Myocyte (in vitro differentiated cells): ENCODE data around the gene PRDM11. TPM values are rescaled to one million over a fixed set of nuclear protein-coding genes. Genes with fewer than 3 reads are reported as not detected.

ENCODE experiments used
- DNase-seq: peaks from one replicate; pipeline ENCODE4 v3.0.0-alpha.2; 2012; ENCODE audit warnings: low read depth
- total RNA-seq: library from RNA; depleted of rRNA; stranded (reverse); fragments of >200 nt; gene quantifications from 2 replicates; pipeline ENCODE4 v1.2.3, GENCODE V29; 2014

Gene PRDM11
- total RNA-seq, 1 donor from 2014 or later: 6.3 TPM

- no peak for DNase-seq
Measured at GRCh38 chr11:45209000-45209879, 62.8 kb downstream of the PRDM11 start.

DNA sequence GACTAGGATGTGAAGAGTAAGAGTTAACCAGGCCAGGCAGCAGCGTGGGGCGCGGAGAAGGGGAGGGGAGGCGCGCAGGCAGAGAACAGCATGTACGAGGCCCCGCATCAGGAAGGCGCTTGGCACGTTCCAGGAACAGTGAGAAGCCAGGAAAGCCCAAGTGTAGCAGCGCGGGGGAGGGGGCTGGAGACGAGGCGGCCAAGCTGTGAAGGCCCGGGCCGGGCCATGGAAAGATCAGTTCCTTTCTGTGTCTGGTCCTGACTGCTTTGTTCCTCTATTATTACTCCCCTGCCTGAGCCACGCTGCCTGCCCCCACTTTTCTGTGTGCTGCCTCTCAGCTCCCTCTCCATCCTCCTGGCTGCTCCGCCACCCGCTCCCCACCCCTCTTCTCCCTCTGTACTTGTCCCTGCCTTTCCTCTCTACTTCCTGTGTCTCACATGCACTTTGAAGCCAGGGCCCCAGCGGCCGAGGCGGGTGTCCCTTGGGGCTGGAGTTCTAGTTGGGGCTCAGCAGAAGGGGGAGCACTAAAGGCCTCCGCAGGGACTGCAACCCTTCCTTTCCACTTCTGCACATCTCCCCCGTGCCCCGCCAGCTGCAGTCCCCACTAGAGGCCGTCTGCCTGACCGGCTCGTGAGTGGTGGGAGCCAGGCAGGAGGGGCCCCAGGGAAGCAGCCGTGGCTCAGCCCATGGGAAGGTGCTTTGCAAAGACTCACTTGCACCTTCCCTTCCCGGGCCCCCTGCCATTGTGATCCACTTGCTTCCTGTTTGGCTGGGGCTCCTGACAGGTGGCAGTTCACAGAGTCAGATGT lies 63.7 kb downstream of the PRDM11 start:
- DNase-seq: no peak

GRCh38 chr11:45210846-45211245 lies 64.4 kb downstream of the PRDM11 start:
- no peak for DNase-seq

DNA sequence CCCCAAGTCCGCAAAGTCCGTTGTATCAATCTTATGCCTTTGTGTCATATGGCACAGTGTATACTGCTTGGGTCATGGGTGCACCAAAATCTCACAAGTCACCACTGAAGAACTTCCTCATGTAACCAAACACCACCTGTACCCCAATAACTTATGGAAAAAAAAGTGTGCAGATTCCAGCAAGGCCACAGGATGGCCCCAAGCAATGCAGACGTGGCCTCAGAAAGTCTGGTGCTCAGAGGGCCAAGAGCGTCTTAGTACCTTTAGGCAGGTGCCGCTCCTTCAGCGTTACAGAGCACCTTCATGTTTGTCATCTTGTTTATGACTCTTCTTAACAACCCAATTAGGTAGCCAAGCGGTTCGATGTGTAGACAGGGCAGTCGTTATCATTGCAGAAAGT lies 65.3 kb downstream of the PRDM11 start:
- DNase-seq: no peak

GRCh38 chr11:45212566-45213315 lies 66.3 kb downstream of the PRDM11 start:
- no peak for DNase-seq

DNA sequence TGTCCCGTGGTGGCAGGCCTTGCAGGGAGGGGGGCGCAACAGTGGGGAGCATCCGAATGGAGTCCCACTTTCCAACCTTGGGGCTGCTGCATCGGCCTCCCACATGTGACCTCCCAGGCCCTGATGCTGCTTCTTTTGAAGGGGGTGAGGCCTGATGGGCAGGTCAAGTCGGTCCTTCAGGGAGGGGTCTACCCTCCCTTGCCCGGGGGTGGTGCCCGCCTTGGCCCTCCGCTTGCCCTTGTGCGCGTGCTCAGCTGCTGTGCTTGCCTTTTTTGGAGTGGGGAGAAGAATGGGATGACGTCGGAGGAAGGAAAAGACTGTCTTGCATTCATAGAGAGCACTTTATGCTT lies 66.9 kb downstream of the PRDM11 start:
- no peak for DNase-seq

- no peak for DNase-seq
Measured at GRCh38 chr11:45213717-45214116, 67.3 kb downstream of the PRDM11 start.

DNA sequence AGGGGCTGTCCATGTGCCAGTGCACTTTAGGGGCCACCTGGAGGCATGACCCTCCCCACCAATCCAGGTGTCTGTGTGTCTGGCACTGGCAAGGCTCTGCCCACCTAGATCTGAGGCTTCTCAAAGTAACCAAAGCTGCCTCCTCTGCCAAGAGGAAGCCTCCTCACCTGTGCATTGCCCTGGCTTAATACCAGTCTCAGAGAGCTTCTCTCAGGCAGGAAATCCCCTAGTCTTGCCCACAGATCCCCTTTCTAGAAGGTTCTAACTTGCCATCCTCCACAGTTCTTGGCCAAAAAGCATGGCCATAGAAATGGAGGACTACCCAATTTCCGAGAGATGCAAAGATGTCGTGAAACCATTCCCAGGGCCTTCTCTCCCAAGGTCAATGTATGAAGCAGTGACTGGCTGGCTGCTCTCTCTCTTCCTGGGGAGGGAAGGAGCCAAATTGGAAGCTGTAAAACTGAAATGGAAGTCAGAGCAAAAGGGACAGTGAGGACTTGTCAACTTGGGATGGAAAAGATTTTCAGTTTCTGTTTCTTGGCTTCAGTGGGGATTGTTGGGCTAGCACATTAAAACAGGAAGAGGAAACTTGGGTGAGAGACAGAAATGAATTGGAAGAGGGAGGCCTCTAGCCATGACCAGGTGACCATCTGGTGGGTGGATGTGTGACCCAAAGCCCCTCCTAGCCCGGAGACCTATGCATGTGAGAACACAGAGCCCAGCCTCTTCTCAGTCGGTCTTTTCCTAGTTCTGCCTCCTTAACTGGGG lies 68.8 kb downstream of the PRDM11 start:
- no peak for DNase-seq

GRCh38 chr11:45216031-45216430 lies 69.6 kb downstream of the PRDM11 start:
- DNase-seq: no peak

DNA sequence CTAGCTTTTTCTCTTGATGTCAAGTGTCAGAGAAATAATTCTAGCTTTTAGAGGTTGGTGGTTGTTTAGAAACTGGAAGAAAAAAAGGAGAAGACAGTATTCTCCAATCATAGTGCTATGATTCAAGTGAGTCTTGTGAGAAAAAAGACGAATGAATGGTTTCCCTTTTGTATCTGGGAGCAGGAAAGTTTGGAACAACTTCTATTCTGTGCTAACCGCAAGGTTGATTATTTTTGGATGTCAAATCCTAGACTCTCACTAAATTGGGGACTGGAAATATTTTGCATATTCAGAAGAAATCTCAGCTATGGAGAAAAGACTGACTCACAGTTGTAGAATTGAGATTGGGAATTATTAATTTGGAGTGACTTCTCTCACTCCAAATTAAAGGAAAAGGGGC lies 70.5 kb downstream of the PRDM11 start:
- DNase-seq: no peak

- DNase-seq: no peak
Measured at GRCh38 chr11:45217991-45218390, 71.6 kb downstream of the PRDM11 start.

DNA sequence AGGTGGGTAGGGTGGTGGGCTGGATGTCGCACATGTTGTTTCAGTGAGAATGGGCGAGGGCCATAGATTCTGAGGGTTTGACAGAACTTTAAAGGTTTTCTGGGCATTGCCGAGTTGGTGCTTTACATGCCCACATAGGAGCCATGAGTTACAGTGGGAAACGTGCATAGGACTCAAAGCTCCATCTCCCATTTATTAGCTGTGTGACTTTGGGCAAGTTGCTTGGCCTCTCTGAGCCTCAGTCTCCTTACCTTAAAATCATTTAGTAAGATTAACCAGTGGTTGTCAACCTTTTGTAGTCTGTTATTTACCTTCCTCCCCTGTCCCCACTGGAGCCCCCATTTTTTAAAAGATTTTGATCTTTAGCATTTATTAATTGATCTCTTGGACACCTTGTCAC lies 72.3 kb downstream of the PRDM11 start:
- DNase-seq: no peak

DNA sequence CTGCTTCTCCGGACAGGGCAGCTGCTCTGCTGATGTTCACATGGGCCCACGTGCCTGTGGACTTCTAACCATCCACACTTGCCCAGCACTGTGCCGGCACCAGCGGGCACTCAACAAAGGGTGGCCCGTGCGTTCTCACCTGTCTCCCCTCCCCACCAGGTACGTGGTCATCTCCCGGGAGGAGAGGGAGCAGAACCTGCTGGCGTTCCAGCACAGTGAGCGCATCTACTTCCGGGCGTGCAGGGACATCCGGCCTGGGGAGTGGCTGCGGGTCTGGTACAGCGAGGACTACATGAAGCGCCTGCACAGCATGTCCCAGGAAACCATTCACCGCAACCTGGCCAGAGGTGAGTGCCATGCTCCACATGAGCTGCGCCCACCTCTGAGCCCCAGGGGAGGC lies 73.0 kb downstream of the PRDM11 start:
- DNase-seq: no peak

- no peak for DNase-seq
Measured at GRCh38 chr11:45223496-45223895, 77.1 kb downstream of the PRDM11 start.

GRCh38 chr11:45224766-45225165 lies 78.3 kb downstream of the PRDM11 start:
- no peak for DNase-seq

- DNase-seq: no peak
Measured at GRCh38 chr11:45225277-45225676, 78.8 kb downstream of the PRDM11 start.

DNA sequence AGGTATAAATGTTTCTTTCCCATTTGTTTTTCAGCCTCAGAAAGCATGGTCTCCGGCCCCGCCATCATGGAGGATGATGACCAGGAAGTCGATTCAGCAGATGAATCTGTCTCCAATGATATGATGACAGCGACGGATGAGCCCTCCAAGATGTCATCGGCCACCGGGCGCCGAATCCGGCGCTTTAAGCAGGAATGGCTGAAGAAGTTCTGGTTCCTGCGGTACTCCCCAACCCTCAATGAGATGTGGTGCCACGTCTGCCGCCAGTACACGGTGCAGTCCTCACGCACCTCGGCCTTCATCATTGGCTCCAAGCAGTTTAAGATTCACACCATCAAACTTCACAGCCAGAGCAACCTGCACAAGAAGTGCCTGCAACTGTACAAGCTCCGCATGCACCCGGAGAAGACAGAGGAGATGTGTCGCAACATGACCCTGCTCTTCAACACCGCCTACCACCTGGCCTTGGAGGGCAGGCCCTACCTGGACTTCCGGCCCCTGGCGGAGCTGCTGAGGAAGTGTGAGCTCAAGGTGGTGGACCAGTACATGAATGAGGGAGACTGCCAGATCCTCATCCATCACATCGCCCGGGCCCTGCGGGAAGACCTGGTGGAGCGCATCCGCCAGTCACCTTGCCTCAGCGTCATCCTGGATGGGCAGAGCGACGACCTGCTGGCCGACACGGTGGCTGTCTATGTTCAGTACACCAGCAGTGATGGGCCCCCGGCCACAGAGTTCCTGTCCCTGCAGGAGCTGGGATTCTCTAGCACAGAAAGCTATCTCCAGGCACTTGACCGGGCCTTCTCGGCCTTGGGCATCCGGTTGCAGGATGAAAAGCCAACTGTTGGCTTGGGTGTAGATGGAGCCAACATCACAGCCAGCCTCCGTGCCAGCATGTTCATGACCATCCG lies 79.8 kb downstream of the PRDM11 start:
- no peak for DNase-seq

DNA sequence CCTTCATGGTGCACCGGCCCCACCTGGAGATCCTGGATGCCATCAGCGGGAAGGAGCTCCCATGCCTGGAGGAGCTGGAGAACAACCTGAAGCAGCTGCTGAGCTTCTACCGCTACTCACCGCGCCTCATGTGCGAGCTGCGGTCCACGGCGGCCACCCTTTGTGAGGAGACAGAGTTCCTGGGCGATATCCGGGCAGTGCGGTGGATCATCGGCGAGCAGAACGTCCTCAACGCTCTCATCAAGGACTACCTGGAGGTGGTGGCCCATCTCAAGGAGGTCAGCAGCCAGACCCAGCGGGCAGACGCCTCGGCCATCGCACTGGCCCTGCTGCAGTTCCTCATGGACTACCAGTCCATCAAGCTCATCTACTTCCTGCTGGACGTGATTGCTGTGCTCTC lies 80.5 kb downstream of the PRDM11 start:
- DNase-seq: no peak

DNA sequence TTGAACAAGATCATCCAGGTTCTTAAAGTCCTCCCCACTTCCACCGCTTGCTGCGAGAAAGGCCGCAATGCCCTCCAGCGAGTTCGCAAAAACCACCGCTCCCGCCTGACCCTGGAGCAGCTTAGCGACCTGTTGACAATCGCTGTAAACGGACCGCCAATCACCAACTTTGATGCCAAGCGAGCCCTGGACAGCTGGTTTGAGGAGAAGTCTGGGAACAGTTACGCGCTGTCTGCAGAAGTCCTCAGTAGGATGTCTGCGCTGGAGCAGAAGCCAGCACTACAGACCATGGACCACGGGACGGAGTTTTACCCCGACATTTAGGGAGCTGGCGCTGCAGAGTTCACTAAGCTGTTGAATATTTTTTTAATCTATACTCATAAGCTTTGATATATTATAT lies 81.4 kb downstream of the PRDM11 start:
- DNase-seq: no peak

DNA sequence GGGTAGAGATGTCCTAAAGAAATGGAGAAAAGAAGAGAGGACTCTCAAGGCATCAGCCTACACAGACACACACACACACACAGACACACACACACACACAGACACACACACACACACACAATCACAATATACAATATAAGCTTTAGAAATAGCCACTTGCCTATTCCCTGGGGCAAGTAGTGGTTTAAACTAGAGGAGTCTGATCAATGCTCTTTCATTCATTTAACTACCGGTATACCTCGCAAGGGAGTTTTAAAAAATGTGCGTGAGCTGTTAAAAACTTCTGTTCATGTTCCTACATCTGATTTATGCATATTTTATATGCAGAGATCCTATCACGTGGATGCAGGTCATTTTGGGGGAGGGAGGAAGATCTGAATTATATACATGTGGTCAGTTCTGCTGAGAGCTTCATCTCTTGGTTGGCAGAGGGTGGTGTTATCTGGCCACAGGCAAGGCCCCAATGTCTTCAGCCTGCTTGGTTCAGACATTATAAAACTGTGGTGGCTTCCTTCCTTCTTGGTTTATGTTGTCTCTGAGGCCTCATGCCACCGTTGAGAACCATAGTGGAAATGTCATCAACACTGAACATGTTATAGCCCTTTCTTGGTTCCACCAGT lies 83.1 kb downstream of the PRDM11 start:
- no peak for DNase-seq
